Measurements from ENCODE around the gene GALT.

GALT gene

GRCh38 chr9:34665381-34666250 lies 19.1 kb downstream of the GALT start:
- TF ChIP-seq TAF1 (IDR thresholded peaks at IDR 0.05; ENCODE audit: borderline replicate concordance, insufficient read depth, low read length) (no peak), POLR2AphosphoS5 (IDR thresholded peaks at IDR 0.05; ENCODE audit: low read depth, low read length) (no peak), REST (IDR thresholded peaks at IDR 0.05; ENCODE audit: insufficient read depth in 1 of 2, low read depth in 2 of 2, low read length in 2 of 2) (no peak), FOXP2 (optimal IDR thresholded peaks at IDR 0.05; ENCODE audit: borderline replicate concordance, extremely low read depth, extremely low read length, insufficient read depth) (no peak), SIN3A (IDR thresholded peaks at IDR 0.05; ENCODE audit: borderline replicate concordance, insufficient read depth, low read length) (no peak)

DNA sequence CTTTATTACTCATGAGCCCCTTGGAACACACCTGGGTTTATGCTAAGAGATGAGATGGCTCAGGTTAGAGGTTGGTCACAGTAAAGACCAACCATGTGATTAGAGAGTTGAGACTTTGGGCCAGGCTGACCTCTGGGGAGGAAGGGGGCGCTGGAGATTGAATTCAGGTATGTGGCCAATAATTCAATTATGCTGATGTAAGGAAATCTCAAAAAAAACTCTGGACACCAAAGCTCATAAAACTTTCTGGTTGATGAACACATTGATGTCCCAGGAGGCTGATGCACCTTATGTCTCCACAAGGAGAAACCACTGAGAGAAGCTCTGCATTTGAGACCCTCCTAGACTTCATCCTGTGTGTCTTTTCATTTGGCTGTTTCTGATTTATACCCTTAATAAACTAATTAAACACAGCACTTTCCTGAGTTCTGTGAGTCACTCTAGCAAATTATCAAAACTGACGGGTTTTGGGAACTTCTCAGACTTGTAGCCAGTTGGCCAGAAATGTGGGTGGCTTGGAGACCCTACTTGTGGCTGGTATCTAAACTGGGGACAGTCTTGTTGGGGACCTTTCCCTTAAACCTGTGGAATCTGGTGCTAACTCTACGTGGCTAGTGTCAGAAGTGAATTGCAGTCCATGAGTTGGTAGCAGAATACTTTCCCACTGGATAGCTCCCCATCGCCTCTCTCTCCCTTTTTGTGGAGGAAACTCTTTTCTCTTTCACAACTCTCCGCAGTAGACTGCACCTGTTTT lies 23.5 kb downstream of the GALT start:
- no peak for TF ChIP-seq REST (IDR thresholded peaks at IDR 0.05; ENCODE audit: insufficient read depth in 1 of 2, low read depth in 2 of 2, low read length in 2 of 2)
- no peak for TF ChIP-seq SIN3A (IDR thresholded peaks at IDR 0.05; ENCODE audit: borderline replicate concordance, insufficient read depth, low read length)
- no peak for TF ChIP-seq TAF1 (IDR thresholded peaks at IDR 0.05; ENCODE audit: borderline replicate concordance, insufficient read depth, low read length)
- no peak for TF ChIP-seq POLR2AphosphoS5 (IDR thresholded peaks at IDR 0.05; ENCODE audit: low read depth, low read length)
- TF ChIP-seq FOXP2 (optimal IDR thresholded peaks at IDR 0.05; ENCODE audit: borderline replicate concordance, extremely low read depth, extremely low read length, insufficient read depth), result no peak

DNA sequence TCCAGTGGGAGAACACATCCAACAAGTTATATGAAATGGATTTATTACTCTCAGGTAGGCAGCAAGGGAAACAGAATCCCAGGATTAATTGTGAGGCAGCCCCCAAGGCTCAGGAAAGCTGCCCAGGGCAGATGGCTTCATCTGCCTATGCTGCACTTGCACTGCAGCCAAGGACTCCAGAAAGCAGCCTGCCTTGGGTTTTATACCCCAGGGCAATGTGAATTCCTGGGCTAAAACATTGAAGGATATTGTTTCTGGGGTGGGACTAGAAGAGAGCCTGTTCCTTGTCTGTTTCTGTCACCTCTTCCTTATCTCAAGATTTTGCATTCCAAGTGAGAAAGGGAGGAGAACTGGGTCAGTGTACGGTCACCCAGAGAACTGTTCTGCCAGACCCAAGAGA lies 24.8 kb downstream of the GALT start:
- TF ChIP-seq REST (IDR thresholded peaks at IDR 0.05; ENCODE audit: insufficient read depth in 1 of 2, low read depth in 2 of 2, low read length in 2 of 2) (no peak), TAF1 (IDR thresholded peaks at IDR 0.05; ENCODE audit: borderline replicate concordance, insufficient read depth, low read length) (no peak), FOXP2 (optimal IDR thresholded peaks at IDR 0.05; ENCODE audit: borderline replicate concordance, extremely low read depth, extremely low read length, insufficient read depth) (no peak), POLR2AphosphoS5 (IDR thresholded peaks at IDR 0.05; ENCODE audit: low read depth, low read length) (no peak), SIN3A (IDR thresholded peaks at IDR 0.05; ENCODE audit: borderline replicate concordance, insufficient read depth, low read length) (no peak)

DNA sequence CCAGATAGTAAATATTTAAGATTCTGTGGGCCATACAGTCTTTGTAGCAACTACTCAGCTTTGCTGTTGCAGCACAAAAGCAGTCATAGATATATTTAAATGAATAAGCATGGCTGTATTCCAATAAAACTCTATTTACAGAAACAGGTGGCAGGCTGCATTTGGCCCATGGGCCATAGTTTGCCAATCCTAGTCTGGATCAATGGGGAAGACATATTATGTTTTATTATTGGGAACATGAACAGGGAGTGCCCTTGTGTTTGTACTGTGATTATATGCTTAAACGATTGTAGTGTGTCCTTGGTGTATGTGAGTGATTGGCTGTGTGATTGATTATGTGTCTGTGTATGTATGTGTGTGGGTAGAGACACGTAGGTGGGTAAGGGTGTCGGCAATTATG lies 28.0 kb downstream of the GALT start:
- TF ChIP-seq SIN3A (IDR thresholded peaks at IDR 0.05; ENCODE audit: borderline replicate concordance, insufficient read depth, low read length) (no peak), POLR2AphosphoS5 (IDR thresholded peaks at IDR 0.05; ENCODE audit: low read depth, low read length) (no peak), FOXP2 (optimal IDR thresholded peaks at IDR 0.05; ENCODE audit: borderline replicate concordance, extremely low read depth, extremely low read length, insufficient read depth) (no peak), TAF1 (IDR thresholded peaks at IDR 0.05; ENCODE audit: borderline replicate concordance, insufficient read depth, low read length) (no peak), REST (IDR thresholded peaks at IDR 0.05; ENCODE audit: insufficient read depth in 1 of 2, low read depth in 2 of 2, low read length in 2 of 2) (no peak)

Data from PFSK-1 (cell line).